Islet of Langerhans (tissue), 1 donor: ENCODE measurements around the gene SLC16A7.
"Not testable (repeated sequence)": the region's sequence is repeated elsewhere in the genome, so short reads cannot be mapped to it uniquely, and the experiment has no call there.

Experiments used
- FAIRE-seq: peaks from one replicate; lab custom pipeline; 2011; peaks lifted over from hg19 to GRCh38; lab: Jason Lieb, UNC

Gene SLC16A7

DNA sequence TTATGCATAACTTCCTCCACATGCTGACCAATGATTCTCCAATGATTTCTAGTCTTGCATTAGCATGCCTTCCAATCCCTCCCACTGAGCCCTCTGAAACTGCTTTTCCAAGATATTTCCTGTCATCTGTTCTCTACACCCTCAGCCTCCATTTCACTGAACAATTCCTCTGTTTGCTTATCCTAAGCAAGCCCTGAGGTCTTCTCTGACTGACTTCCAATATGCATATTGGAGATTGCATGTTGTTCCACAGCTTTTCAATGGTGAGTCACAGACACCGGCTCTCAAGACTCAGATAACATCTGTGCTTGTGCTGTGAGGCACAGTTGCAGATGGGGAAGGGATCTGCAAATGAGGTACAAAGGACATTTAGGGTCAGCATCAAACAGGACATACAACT is 141.0 kb downstream of the SLC16A7 start:
- FAIRE-seq = no peak

DNA sequence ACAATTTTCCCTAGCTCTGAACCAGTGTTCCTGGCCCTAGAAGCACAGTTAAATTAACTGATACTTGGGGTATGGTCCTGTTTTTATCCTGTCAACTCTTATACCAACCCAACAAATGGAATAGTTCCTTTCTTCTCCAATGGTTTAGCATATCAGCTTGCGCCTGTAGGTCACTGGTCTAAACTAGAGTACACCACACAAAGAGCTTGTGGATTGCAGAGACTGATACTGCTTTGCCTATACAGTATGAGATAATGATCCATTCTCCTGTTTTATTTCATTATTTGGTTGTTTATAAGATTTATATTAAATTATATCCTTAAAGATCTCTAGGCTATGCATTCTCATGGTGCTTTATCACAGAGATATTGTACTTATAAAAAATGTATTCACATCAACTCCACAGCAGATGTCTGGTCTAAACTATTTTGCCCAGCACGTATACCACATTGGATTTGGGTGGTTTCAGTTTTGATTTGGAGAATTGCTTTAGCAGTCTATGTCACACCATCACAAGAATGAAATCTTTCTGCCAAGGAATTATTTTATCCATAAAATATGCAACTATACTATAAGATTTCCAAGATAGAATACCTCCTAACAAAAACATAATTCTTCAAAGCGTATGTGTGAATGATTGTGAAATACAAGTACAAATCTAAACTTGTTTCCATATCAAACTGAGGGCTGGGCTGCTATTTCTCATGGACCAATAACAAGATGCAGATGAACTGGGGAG is 142.1 kb downstream of the SLC16A7 start:
- no peak for FAIRE-seq

DNA sequence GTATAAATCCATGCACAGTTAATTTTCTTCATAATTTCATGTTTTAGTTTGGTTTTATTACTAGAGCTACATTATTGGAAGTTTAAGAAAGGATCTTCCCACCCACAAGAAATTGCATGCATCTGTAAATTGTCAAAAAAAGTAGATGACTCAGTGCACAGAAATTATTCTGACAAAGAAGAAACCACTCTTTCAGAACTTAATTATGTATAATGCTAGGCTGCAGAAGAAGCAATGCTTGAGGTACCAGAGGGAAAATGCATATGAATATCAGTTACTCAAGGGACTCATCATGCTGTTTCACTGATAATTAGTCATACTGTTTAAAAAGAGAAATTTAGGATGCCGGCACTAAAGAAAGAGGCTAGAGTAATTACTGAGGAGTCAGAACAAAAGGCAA is 147.0 kb downstream of the SLC16A7 start:
- FAIRE-seq = no peak

DNA sequence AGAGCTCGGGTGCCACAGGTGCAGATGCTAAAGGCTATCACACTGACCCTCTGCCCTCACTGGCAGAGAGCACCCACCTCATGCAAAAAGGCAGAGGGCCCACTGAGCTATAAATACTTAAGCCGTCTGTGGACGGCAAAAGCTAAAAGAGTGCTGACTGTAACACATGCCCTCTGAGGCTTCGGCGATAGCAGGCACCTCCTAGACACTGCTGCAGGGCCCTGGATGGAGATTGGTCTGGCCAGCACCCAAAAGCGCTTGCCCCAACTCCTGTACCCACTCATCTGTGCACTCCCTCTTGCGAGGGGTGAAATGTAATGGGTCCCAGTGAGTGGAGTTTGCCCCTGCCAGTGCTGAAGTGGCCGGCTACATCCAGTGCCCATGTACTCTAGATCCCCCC is 148.7 kb downstream of the SLC16A7 start:
- no peak for FAIRE-seq

GRCh38 chr12:59751091-59751490 is 155.3 kb downstream of the SLC16A7 start:
- not testable (repeated sequence) for FAIRE-seq

DNA sequence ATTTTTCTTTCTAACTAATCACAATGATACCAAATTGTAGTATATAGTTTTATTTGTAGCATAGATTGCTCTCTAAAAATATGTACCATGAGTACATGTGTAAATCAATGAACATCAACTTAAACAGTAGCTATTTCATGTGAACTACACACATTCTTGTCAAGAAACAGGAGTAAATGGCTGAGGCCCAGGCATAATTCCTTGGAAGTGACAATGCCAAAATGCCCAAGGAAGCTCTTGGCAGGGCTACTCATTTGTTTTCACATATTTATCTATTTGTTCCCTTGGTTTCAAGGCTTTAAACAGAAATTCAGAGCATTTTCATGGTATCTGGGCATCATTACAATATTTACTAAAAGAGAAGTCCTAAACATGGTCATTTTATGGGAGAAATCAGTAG is 165.7 kb downstream of the SLC16A7 start:
- no peak for FAIRE-seq

DNA sequence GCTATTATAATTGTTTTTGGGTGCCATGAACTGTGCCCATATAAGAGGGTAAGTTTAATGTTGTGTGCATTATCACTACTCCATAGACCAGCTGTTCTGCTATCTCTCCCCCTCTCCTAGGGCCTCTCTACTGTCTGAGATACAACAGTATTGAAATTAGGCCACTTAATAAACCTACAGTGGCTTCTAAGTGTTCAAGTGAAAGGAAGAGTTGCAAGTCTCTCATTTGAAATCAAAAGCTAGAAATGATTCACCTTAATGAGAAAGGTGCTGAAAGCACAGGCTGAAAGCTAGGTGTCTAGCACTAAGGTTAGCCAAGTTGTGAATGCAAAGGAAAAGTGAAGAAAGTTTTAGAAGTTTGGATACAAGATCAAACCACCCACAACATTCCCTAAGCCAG is 168.0 kb downstream of the SLC16A7 start:
- no peak for FAIRE-seq

- no peak for FAIRE-seq
Measured at GRCh38 chr12:59768031-59768430, 172.2 kb downstream of the SLC16A7 start.

DNA sequence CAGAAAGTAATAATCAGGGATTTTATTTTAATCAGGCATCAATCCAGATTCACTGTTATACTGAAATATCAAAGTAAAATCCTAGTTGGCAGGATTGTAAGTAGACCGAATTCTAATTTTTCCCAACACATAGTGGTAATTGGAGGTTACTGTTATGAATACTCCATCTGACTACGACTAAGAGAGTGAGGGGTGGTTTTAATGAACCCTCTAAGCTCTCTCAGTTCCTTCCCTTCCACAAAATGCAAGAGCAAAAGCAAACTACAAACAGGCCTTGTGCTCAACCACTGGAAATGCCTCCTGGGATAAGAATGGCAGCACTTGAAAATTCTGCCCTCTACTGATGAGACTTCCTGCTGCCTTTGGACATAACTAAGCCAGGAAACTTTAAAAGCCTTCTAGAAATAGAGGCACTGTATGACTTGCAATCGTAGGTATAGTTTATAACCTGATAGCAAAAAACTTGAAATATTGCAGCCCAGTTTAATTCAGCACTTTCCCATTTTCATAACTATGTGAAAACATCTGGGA is 184.8 kb downstream of the SLC16A7 start:
- no peak for FAIRE-seq

- no peak for FAIRE-seq
Measured at GRCh38 chr12:59787610-59788009, 191.8 kb downstream of the SLC16A7 start.

GRCh38 chr12:59792647-59793046 is 196.8 kb downstream of the SLC16A7 start:
- FAIRE-seq = no peak

- no peak for FAIRE-seq
Measured at GRCh38 chr12:59803735-59804134, 207.9 kb downstream of the SLC16A7 start.

DNA sequence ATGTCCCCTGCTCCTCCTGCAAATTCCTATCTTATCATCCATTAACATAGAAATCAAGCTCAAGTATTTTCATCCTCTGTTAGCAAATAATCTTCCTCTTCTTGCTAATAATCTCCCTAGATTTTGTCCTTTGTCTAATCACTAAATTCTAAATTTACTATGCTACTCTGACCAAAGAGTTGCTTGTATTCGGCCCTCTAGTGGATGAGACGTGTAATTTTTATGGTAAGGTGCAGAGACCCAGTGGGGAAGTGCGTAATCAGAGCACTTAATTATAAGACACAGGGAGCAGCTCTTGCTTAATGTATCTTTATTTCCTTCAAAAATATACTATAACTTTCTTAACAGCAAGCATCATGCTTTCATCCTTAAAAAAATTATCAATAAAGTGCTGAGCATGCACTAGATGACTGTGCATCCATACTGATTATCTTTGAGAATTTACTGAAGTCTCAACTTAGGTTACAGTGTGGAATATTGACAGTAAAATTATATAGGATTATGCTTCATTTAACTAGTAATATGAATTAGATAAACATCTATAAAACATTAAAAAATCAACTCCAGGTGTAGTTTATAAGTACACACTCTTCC is 212.6 kb downstream of the SLC16A7 start:
- peak; percentile 88 for FAIRE-seq

DNA sequence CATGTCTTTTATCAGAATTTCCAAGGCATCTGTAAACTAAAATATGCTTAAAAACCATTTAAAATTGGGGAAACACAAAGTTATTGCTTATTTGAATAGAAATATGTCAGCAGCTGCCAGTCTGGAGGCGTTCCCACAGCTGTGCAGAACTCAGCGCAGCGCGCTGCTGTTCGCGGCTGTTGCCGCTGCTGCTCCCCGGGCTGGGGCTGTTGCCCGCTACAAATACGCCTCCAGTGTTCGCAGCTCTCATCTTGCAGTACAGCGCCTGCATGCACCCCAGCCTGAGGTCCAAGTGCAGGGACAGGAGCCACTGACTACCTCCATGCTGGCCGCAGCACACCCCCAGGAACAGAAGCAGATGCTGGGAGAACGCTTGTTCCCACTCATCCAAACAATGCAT is 216.2 kb downstream of the SLC16A7 start:
- FAIRE-seq = no peak

DNA sequence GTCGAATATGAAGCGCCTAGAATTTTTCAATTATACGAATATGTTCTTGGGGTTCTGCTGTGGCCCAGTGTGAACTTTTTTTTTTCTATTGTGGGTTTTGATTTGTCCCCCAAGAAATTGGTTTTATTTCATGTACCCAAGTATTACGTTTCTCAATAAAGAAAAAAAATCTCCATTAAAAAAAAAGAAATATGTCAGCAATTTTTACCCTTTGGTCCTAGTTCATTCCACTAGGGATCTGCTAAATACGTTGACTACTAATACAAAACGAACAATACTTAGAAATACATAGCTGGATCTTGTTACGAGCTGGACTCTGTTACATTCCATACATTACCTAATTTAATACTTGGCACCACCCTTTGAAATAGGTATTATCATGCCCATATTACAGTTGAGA is 216.9 kb downstream of the SLC16A7 start:
- FAIRE-seq = no peak

GRCh38 chr12:59820594-59821011 is 224.8 kb downstream of the SLC16A7 start:
- FAIRE-seq = no peak

GRCh38 chr12:59823567-59823966 is 227.7 kb downstream of the SLC16A7 start:
- no peak for FAIRE-seq

- no peak for FAIRE-seq
Measured at GRCh38 chr12:59827767-59828166, 231.9 kb downstream of the SLC16A7 start.

- no peak for FAIRE-seq
Measured at GRCh38 chr12:59828521-59828920, 232.7 kb downstream of the SLC16A7 start.

DNA sequence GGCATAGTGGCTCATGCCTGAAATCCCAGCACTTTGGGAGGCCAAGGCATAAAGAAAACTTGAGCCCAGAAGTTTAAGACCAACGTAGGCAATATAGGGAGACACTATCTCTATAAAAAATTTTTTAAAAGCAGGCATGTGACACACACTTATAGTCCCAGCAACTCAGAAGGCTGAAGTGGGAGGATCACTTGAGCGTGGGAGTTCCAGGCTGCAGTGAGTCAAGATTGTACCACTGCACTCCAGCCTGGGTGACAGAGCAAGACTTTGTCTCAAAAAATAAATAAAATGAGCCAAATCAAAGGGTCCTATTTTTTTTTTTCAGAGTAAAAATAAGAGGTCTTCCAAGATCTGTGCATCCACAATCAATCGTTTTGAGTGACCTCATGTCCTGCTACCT is 237.6 kb downstream of the SLC16A7 start:
- FAIRE-seq = no peak

DNA sequence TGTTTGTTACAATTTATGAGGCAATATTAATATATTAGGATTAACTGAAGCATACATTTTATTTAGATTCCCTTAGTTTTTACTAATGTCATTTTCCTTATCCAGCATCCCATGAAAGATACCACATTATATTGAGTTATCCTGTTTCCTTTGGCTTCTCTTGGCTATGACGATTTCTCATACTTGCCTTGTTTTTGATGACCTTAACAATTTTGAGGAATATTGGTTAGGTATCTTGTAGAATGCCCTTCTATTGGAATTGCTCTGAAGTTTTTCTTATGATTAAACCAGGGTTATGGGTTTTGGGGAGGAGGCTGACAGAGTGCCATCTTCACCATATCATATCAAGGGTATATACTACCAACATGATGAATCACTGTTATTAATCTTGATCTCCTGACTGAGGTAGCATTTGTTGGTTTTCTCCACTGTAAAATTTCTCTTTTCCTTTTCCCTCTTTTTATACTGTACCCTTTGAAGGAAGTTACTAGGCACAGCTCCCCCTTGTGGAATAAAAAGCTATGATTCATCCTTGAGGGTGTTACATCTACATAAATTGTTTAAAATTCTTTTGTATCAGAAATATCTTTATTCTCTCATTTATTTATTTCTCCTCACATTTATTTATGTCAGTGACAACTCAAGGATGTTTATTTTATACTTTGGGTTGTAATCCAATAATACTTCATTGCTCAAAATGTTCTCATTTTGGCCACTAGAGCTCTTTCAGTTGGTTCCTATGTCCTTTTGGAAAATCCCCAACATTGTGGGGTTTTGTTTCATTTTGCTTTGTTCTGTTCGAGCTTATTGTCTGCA is 239.0 kb downstream of the SLC16A7 start:
- FAIRE-seq = no peak
